ENCODE results near the gene STK24.
A peak's percentile ranks its signal among the peaks of the same experiment; 100 is the strongest.

STK24 gene

GRCh38 chr13:98582947-98583346, 6.0 kb upstream of the STK24 start:
- in situ Hi-C loops (cut with HindIII; ENCODE audit: low sequenced_read_pairs), result no loop called here
- H3K4me3 ChIP-seq (ENCODE audit: low read depth, low read length), result no peak overlapping the region
- DNase-seq (ENCODE audit: low read depth, low spot score), result no peak
- no peak for TF ChIP-seq CTCF (IDR thresholded peaks at IDR 0.05; ENCODE audit: low read depth, low read length)

- no peak overlapping the region for H3K4me3 ChIP-seq (ENCODE audit: low read depth, low read length)
- TF ChIP-seq CTCF (IDR thresholded peaks at IDR 0.05; ENCODE audit: low read depth, low read length), result no peak
Measured at GRCh38 chr13:98581971-98582702, 5.2 kb upstream of the STK24 start.

GRCh38 chr13:98581381-98581780, 4.5 kb upstream of the STK24 start:
- in situ Hi-C loops (cut with HindIII; ENCODE audit: low sequenced_read_pairs), result no loop called here
- no peak overlapping the region for H3K4me3 ChIP-seq (ENCODE audit: low read depth, low read length)
- TF ChIP-seq CTCF (IDR thresholded peaks at IDR 0.05; ENCODE audit: low read depth, low read length), result no peak
- DNase-seq (ENCODE audit: low read depth, low spot score), result no peak

More at GRCh38 chr13:98581971-98582702, 5.2 kb upstream of the STK24 start:
- in situ Hi-C loops (cut with HindIII; ENCODE audit: low sequenced_read_pairs), result no loop called here
- DNase-seq (ENCODE audit: low read depth, low spot score), result peak; percentile 72

- TF ChIP-seq CTCF (IDR thresholded peaks at IDR 0.05; ENCODE audit: low read depth, low read length), result no peak
- in situ Hi-C loops (cut with HindIII; ENCODE audit: low sequenced_read_pairs), result no loop called here
- H3K4me3 ChIP-seq (ENCODE audit: low read depth, low read length), result no peak overlapping the region
- DNase-seq (ENCODE audit: low read depth, low spot score), result no peak
Measured at GRCh38 chr13:98580420-98580819, 3.5 kb upstream of the STK24 start.

GRCh38 chr13:98577836-98578285, 954 bp upstream of the STK24 start:
- no peak for TF ChIP-seq CTCF (IDR thresholded peaks at IDR 0.05; ENCODE audit: low read depth, low read length)
- in situ Hi-C loops (cut with HindIII; ENCODE audit: low sequenced_read_pairs), result no loop called here
- peak overlapping the region; percentile 52 for H3K4me3 ChIP-seq (ENCODE audit: low read depth, low read length)
- no peak for DNase-seq (ENCODE audit: low read depth, low spot score)

GRCh38 chr13:98576200-98576945, 534 bp downstream of the STK24 start:
- no peak for TF ChIP-seq CTCF (IDR thresholded peaks at IDR 0.05; ENCODE audit: low read depth, low read length)
- DNase-seq (ENCODE audit: low read depth, low spot score), result no peak
- peak overlapping the region; percentile 80 for H3K4me3 ChIP-seq (ENCODE audit: low read depth, low read length)
- in situ Hi-C loops (cut with HindIII; ENCODE audit: low sequenced_read_pairs), result no loop called here
